Lower leg skin (tissue), 4 donors: ENCODE measurements around the gene PHTF2. TPM values are rescaled to one million over a fixed set of nuclear protein-coding genes. Genes with fewer than 3 reads are reported as not detected.

Source experiments
- DNase-seq, 2 donors: peaks; one replicate each; pipeline ENCODE4 v3.0.0-alpha.2; 2019; ENCODE audit warnings: low spot score in 2 of 2
- H3K4me3 ChIP-seq: fragments of 200-600 bp; sonication (generic); 2 replicates; pipeline ENCODE4 v1.5.1; 2017; ENCODE audit warnings: mild to moderate bottlenecking, low read depth; ENCODE audit not compliant: poor library complexity, severe bottlenecking
- POLR2A ChIP-seq, 2 donors: fragments of 450-650 bp; IDR thresholded peaks; one replicate each; pipeline ENCODE4 v1.6.1; 2016 to 2017; ENCODE audit warnings: antibody characterized with exemption in 2 of 2, mild to moderate bottlenecking in 1 of 2, moderate library complexity in 1 of 2
- WGBS, 2 donors: methylation state at CpG; one replicate each; pipeline ENCODE4 v1.1.5; 2018; 5-methylcytosine and 5-hydroxymethylcytosine counted together
- intact Hi-C: fragments of 100-400 bp; cut with DNase I; formaldehyde crosslinking; loops from one replicate; pipeline ENCODE4 v1.15.0; 2023; ENCODE audit warnings: low total_unique reads
- total RNA-seq, 4 donors: library from RNA; depleted of rRNA; stranded (reverse); fragments of >200 nt; gene quantifications; one replicate each; pipeline ENCODE4 v1.1.0, GENCODE V29; 2016
- TF ChIP-seq, protein P1 (sequence below), 3 donors: fragments of 450-650 bp; IDR thresholded peaks; one replicate each; pipeline ENCODE4 v1.5.1; 2016; ENCODE audit warnings: antibody characterized with exemption in 3 of 3, mild to moderate bottlenecking in 3 of 3, moderate library complexity in 2 of 3

The PHTF2 gene
- total RNA-seq, 4 donors from 2014 or later, result 6.9 to 11.9 (median 9.8) TPM

DNA sequence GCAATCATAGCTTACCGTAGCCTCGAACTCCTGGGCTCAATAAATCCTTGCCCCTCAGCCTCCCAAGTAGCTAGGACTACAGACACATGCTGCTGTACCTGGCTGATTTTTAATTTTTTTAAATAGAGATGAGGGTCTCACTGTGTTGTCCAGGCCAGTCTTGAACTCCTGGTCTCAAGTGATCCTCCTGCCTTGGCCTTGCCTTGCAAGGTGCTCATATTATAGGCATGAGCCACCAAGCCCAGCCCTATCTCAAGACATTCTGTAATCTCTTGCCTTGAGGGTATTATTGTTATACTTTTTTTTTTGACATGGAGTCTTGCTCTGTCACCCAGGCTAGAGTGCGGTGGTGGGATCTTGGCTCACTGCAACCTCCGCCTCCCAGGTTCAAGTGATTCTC, 86.6 kb downstream of the PHTF2 start:
- TF ChIP-seq, protein P1, sequence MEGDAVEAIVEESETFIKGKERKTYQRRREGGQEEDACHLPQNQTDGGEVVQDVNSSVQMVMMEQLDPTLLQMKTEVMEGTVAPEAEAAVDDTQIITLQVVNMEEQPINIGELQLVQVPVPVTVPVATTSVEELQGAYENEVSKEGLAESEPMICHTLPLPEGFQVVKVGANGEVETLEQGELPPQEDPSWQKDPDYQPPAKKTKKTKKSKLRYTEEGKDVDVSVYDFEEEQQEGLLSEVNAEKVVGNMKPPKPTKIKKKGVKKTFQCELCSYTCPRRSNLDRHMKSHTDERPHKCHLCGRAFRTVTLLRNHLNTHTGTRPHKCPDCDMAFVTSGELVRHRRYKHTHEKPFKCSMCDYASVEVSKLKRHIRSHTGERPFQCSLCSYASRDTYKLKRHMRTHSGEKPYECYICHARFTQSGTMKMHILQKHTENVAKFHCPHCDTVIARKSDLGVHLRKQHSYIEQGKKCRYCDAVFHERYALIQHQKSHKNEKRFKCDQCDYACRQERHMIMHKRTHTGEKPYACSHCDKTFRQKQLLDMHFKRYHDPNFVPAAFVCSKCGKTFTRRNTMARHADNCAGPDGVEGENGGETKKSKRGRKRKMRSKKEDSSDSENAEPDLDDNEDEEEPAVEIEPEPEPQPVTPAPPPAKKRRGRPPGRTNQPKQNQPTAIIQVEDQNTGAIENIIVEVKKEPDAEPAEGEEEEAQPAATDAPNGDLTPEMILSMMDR (IDR thresholded peaks at IDR 0.05), result no peak
- no peak for TF ChIP-seq POLR2A (IDR thresholded peaks at IDR 0.05)
- H3K4me3 ChIP-seq, result no peak overlapping the region

DNA sequence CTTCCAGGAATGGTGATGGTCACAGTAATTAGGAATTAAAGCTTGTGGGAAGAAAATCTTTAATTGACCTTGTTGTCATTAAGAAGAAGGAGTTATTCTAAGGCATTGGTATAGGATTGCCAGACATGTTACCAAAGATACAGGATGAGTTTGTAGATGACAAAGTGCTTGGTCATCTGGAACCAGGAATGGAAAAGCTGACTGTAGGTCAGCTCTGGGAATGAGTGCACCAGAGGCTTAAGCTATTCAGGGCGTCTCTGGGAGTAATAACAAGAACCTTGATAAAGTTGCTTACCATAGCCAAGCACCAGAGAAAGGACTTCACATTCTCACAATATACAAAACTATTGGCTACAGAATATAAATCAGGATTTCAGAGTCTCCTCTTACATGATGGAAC, 89.0 kb downstream of the PHTF2 start:
- WGBS, 2 donors, result 64 to 70% methylated on average over 1 of the region's 1 CpG
- no peak overlapping the region for H3K4me3 ChIP-seq
- DNase-seq, result no peak
- TF ChIP-seq, protein P1 (IDR thresholded peaks at IDR 0.05), result no peak
- no peak for TF ChIP-seq POLR2A (IDR thresholded peaks at IDR 0.05)
- intact Hi-C loops, result no loop called here

More for the DNA sequence above, 86.6 kb downstream of the PHTF2 start:
- intact Hi-C loops, result no loop called here
- 85 to 96% methylated on average over 4 of the region's 4 CpGs for WGBS, 2 donors
- no peak for DNase-seq

DNA sequence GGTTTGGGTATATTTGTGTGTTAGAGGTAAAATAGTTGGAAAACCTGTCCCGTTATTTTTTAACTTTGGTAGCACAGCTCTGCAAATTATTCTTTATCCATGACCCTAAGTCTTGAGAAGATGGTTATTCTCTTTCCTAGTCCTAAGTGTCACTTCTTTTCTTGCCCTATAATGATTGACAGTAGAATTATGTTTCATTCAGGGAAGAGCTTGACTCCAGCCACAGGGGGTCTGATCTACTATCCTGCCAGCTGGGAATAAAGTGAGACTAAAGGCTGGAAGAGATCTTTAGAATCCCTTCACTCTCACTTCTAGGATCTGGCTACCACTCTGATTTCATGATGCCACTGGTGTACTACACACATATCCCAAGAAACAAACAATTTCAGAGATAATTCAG, 90.4 kb downstream of the PHTF2 start:
- WGBS, 2 donors, result 93 to 97% methylated on average over 1 of the region's 1 CpG
- intact Hi-C loops, result no loop called here
- no peak overlapping the region for H3K4me3 ChIP-seq
- DNase-seq, result no peak
- TF ChIP-seq, protein P1 (IDR thresholded peaks at IDR 0.05), result no peak
- no peak for TF ChIP-seq POLR2A (IDR thresholded peaks at IDR 0.05)

DNA sequence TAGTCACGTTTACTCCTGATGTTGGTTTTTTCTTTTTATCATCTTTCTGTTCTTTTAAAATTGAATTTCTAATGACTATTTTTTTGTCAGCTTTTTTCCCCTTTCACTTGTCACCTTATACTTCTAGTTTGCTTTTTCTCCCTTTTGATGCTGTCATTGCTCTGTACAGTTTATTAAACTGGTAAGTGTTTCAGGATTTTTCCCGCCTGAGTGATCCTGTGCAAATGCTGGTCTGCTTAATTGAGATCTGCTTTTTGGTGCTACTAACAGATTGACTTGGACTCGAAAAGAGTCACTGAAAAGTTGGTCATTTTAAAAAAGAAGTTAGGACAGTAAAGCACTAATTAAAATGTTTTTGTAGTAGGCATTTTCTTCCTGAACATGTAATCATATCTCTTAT, 95.2 kb downstream of the PHTF2 start:
- H3K4me3 ChIP-seq, result no peak overlapping the region
- WGBS, 2 donors, result 92 to 93% methylated on average over 3 of the region's 3 CpGs
- intact Hi-C loops, result no loop called here
- DNase-seq, result no peak
- no peak for TF ChIP-seq POLR2A (IDR thresholded peaks at IDR 0.05)
- TF ChIP-seq, protein P1 (IDR thresholded peaks at IDR 0.05), result no peak

DNA sequence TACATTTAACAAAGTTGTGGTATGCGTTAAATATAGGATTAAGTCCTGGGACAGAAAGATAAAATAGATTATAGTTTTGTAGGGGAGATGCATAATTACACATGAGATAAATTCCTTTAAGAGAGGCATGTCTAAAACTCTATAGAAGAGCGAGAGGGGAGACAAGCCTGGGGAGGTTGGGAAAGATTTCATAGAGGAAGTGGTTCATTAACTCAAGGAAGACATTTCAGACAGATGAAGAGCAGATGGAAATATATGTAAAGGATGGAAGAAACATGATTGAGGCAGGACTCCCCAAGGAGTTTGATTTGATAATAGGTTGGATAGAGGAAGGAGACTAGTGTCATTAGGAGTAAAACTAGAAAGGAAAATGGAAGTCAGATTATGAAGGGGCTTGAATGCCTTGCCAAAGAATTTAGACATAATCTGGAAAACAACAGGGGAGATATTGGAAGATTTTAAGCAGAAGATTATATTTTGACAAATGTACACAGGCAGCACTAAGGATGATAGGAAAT, 96.1 kb downstream of the PHTF2 start:
- intact Hi-C loops, result no loop called here
- TF ChIP-seq POLR2A (IDR thresholded peaks at IDR 0.05), result no peak
- TF ChIP-seq, protein P1 (IDR thresholded peaks at IDR 0.05), result no peak
- H3K4me3 ChIP-seq, result no peak overlapping the region
- DNase-seq, result no peak
- WGBS, 2 donors, result 91 to 94% methylated on average over 2 of the region's 2 CpGs

DNA sequence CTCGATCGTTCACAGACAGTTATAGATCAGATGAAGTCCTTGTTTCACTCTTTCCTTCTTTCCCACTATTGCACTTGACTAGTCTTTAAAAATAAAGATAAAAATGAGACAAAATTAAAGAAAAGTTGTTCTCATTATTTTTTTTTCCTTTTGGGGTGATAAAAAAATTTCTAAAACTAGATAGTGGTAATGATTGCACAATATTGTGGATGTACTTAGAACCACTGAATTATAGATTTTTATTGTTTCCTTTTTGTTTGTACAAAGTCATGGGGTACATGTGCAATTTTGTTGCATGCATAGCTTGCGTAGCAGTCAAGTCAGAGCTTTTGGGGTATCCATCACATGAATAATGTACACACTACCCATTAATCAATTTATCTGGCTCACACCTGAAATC, 97.3 kb downstream of the PHTF2 start:
- H3K4me3 ChIP-seq, result no peak overlapping the region
- no peak for TF ChIP-seq POLR2A (IDR thresholded peaks at IDR 0.05)
- TF ChIP-seq, protein P1 (IDR thresholded peaks at IDR 0.05), result no peak
- intact Hi-C loops, result no loop called here
- no peak for DNase-seq
- WGBS, 2 donors, result 92 to 95% methylated on average over 3 of the region's 3 CpGs
